HG03135 (cell line): Measurements from ENCODE around the gene TMX1.

Source experiments
- ATAC-seq: cut with Tn5 transposase; IDR thresholded peaks from one replicate; pipeline ENCODE4 v1.9.1; 2021; ENCODE audit warnings: mild to moderate bottlenecking, moderate library complexity; ENCODE audit not compliant: unreplicated experiment

TMX1 gene

GRCh38 chr14:51293149-51293911 is 53.3 kb downstream of the TMX1 start:
- ATAC-seq = no peak

GRCh38 chr14:51293912-51294389 is 53.9 kb downstream of the TMX1 start:
- no peak for ATAC-seq

- no peak for ATAC-seq
These were observed 55.0 kb downstream of the TMX1 start for GRCh38 chr14:51294951-51295525.

- no peak for ATAC-seq
These were observed 55.7 kb downstream of the TMX1 start for GRCh38 chr14:51295646-51296263.

DNA sequence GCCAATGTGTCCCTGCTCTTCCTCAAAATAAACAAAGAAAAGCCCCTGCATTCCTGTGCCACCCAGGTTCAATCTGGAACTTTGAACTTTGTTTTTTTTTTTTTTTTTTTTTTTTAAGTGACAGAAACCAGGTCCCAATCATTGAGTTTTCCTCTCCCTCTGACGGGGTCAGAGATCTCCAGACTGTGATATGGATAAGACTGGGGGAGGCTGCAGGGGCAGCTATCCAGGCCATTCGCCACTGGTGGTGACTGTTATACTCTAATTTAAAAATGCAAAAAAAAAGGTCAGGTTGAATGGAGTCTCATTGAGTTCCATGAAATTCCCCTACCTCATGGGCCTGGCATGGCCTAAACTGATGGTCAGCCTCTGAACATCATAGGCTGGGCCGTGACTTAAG is 57.0 kb downstream of the TMX1 start:
- no peak for ATAC-seq

DNA sequence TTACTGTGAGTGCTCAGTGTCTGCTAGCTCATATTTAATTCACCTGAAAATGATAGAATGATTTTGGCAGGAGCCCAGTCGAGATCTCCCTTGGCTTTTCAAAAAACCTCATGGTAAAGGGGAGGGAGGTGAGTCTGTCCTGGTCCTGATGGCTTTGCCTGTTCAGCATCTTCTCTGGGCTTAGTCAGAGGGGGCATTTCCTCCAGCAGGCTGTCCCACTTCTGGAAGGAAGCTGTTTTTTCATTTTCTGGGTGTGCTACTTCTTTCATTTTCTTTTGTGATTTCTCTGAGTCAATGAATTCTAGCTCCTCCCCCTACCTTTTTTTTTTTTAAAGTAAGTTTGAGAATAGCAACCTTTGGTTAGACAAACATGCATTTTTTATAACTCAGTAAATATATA is 58.8 kb downstream of the TMX1 start:
- ATAC-seq = no peak

DNA sequence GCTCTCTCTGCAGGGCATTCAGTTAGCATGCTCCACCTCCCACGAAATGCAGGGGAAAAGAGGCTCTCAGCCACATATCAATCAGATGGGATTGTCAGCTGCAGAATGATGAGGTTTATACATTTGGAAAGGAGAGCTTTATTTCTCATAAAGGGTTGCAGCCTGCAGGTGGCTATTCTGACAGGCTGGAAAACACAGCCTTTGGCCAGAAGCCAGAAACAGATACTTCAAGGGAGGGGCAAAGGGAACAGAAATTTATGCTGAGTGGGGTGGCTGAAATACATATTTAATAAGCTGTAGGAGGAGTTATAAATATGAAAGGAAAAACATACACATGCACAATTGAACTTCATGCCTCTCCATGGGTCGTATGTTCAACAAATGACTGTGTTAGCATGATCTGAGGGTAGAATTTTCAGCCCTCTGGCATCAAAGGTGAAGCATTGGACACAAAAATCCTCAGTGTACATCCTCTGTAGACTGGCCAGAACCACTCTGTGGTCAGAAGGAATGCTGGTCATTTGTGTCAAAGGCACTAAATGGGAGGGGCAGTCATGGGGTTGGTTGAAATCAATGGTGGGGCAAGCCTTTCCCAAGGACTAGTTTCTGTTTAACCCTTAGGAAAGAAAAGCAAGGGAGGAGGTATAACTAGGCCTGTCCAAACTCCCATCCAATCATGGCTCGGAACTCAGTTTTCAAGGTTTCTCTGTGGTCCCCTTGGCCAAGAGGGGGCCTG is 62.4 kb downstream of the TMX1 start:
- no peak for ATAC-seq

DNA sequence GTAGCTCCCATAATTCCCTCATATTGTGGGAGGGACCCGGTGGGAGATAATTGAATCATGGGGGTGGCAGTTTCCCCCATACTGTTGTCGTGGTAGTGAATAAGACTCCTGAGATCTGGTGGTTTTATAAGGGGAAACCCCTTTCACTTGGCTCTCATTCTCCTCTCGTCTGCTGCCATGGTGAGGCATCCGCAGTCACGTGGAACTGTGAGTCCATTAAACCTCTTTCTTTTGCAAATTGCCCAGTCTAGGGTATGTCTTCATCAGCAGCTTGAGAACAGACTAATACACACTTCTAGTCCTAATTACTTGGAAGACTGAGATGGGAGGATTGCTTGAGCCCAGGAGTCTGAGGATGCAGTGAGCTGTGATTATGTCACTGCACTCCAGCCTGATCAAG is 64.4 kb downstream of the TMX1 start:
- ATAC-seq = no peak

- ATAC-seq = no peak
These were observed 64.9 kb downstream of the TMX1 start for GRCh38 chr14:51304941-51305340.

- ATAC-seq = no peak
These were observed 65.7 kb downstream of the TMX1 start for GRCh38 chr14:51305751-51306150.
